Endometrial microvascular endothelial cells (primary cell): ENCODE measurements around the gene CMSS1. TPM values are rescaled to one million over a fixed set of nuclear protein-coding genes. Genes with fewer than 3 reads are reported as not detected.

Source experiments
- in situ Hi-C: cut with HindIII; loops from 2 replicates; pipeline ENCODE4 v1.10.0; 2017; ENCODE audit warnings: low sequenced_read_pairs, low pct_unique_long_range_greater_than_20kb; ENCODE audit errors: inconsistent ontology term
- total RNA-seq: library from RNA; depleted of rRNA; stranded (reverse); fragments of >200 nt; gene quantifications from one replicate; pipeline ENCODE4 v1.2.3, GENCODE V29; 2015; ENCODE audit errors: inconsistent ontology term

CMSS1 gene
- total RNA-seq, 1 donor from 2014 or later = 13.2 TPM

DNA sequence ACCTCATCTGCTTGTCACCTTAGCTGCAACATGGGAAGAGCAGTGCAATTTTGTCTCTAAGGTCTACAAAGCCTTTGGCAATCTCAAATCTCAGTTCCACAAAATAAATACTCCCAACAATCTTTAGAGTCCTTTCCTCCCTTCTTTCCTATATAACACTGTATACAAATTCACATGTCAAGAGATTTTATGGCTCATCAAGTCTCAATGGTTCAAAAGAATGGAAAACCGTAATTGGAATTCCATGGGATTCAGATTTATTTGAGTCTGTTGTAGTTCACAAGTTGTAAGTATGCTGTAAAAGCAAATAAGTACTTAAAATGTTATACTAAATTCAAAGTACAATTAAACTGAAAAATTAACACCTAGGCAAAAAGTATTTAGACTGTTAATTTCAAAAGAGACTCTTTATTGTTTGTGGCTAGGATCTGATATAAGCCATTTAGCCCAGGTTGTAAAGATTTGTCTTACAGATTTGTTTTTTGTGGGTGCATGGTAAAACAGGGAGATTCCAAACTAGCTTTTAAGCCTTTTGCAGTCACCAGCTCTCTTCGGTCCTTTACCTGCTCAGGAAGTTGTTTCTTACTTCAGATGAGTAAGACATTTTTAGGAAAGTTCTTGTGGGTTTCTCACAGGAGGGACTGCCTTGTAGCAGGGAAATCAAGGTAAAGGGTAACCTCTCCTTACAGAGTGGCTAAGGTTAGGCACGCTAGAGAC lies 50.1 kb downstream of the CMSS1 start:
- in situ Hi-C loops = no loop called here

DNA sequence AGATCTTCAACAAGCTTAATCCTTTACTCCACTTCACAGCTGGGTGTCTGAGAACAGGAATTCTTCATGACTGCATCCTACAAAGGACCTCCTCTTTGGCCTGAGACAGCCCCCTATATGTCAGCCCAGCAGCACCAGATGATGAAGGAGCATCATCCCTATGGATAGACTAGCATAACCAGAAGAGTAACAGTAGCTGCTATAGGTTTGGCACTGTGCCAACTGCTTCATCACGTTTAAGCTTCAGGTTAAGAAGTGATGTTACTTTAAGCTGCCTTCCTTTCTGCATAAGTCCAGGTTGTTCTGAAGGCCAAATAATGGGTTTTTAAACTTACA lies 50.6 kb downstream of the CMSS1 start:
- in situ Hi-C loops = no loop called here

DNA sequence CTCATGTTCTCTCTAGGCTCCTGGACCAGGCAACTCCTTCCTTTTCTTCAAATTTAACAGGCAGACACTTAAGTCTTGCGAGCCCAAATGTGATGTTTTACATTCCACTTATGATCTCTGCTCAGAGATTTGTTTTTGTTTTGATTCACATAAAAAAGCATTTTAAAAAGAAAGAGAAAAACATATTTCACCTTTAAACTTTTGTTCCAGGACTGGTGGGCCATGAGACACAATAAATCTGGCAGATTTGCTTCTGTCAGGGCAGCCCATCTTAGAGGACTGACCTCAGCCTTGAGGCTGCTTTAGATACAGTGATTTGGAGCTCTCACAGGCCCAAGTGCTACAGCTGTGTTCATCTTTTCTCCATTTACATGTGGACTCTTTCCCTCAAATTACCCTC lies 52.0 kb downstream of the CMSS1 start:
- in situ Hi-C loops = no loop called here

DNA sequence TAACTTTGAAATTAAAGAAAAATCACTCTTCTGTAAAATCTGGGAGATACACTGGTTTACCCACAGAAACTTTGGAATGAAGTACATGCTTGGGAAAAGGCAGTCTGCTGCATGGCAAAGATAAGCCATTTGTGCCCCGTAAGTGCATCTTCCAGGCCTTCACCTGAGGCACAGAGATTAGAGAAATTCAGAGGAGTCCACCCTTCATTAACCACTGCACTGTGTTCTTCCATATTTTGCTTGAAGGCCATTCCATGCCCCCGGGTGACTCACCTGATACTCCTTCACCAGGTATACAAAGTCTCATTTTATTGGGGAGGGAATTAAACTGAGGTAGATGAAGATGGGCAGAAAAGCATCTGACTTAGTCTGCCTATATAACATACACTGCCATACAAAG lies 53.0 kb downstream of the CMSS1 start:
- in situ Hi-C loops = no loop called here

DNA sequence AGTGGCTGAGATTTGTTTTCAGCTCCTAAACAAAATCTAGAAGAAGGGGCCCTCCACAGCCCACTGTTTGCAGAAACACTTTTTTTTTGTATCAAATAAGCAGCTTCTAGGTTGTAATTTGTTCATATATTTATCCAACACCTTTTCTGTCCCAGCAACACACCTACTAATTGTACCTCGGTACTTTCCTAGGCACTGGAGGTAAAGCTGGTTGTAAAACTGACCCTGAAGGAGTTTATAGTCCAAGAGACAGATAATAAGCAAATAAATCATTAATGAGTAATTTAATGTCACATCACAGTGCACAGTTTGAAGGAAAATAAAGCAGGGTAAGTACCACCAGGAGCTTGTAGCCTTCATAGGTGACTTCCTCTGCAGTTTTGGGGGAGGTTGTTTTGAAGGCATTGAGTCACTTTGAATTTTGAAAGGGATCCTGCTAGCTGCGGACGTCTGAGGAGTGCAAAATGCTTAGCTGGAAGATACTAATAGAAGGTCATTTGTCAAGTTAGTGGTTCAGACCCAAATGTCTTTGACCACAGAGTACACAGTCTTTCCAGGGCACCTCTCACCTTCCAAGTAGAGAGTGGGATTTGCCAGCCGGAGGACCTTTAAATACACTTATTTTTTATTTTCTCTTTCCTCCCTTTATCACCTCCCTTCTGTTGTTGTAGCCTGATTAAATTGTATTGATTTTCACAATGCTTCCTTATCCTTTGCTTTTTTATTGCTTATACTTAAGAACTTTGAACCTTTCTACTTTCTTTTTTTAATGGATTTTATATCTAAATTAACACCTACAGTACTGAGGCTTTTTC lies 53.8 kb downstream of the CMSS1 start:
- in situ Hi-C loops = no loop called here

DNA sequence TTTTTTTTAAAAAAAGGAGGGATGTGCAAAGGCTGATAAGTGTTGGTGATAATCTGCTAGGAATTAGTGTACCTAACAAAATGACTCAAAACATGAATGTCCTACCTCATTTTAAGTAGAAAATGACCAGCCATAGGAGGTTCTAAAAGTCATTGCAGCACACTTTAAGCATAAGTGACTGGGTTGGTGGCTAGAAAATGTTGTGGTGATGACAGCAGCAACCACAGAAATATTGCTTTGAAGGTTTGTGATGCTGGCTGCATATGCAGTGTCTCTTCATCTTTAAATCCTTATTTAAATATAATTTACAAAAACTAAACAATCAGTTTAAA lies 55.2 kb downstream of the CMSS1 start:
- in situ Hi-C loops = no loop called here

DNA sequence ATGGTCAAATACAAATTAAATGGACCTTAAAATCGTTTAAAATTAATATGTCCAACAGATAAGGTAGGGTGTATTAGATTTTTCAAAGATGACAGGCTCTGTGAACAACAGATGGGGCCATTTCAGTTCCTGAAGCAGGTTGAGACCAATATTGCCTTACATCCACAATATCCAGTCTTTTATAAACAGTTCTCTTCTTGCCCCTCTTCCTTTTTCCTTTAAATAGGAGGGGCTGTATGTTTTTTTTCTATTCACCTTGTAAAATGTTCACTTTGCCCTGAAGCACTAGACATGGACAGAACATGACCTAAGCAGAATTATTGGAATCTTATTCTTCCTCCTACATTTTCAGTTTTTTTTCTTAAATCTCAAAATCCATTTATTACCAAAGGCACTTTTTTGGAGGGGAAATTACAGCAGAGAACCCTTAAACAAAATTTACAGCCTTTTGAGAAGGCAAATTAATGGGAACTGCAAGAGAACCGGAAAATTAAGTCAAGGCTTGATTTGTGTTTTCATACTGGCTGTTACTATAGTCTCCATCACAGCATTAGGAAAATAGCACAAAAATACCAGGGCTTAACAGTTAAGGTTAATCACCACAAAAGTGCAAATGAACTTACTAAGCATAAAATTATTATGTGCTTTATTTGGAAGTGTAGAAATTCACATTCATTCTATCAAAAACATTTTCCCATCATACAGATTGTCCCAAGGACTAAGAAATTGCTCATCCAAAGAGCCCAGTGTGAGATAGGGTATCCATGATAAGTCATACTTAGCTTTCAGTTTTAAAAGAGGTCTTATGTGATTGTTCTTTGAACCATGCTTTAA lies 55.8 kb downstream of the CMSS1 start:
- in situ Hi-C loops = no loop called here

DNA sequence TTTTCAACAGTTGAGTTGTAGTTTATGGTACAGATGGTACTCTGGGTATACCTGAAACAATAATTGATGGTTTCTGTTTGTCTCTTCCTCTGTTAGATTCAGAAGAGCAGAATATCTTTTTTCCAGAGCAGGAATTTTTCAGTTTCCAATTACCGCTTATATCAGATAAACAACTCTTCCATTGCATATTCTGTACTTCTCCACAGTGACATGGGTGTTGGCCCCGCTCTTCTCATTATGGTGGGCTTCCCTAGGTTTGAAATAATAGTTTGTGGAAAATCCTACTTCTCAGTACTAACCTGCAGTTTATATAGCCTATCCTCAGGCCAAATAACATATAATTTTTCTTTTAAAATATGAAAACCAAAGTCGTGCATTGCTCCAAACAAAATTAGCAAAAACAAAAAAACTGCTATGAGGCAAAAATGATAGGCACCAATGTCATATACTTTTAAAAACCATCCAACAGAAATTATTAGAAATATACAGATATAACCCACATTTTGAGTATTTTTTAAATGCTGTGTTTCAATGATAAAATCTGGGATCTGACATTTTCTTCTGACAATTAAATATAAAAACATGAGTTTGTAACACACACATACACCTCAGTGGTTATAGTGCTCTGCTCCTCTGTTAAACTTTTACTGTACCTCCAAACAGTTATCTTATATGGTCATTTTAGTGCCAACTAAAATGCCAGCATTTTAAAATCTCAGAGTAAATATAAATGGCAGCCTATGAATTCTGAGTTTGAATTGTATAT lies 56.8 kb downstream of the CMSS1 start:
- in situ Hi-C loops = no loop called here

DNA sequence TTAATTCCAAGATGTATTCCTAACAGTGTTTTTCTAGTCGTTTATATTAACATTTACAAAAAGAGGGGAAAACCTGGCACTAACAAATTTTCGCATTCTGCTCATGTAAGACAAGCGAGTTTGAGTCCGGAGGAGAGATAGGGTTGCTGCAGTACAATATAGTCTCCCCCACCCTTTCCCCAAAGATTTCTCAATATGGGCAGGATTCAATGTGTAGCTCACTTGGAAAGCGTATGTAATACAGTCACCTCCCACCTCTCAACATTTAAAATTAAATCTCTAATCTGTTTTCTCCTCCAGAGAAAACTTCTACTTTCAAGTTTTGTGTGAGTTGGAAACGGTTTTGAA lies 57.9 kb downstream of the CMSS1 start:
- in situ Hi-C loops = no loop called here

DNA sequence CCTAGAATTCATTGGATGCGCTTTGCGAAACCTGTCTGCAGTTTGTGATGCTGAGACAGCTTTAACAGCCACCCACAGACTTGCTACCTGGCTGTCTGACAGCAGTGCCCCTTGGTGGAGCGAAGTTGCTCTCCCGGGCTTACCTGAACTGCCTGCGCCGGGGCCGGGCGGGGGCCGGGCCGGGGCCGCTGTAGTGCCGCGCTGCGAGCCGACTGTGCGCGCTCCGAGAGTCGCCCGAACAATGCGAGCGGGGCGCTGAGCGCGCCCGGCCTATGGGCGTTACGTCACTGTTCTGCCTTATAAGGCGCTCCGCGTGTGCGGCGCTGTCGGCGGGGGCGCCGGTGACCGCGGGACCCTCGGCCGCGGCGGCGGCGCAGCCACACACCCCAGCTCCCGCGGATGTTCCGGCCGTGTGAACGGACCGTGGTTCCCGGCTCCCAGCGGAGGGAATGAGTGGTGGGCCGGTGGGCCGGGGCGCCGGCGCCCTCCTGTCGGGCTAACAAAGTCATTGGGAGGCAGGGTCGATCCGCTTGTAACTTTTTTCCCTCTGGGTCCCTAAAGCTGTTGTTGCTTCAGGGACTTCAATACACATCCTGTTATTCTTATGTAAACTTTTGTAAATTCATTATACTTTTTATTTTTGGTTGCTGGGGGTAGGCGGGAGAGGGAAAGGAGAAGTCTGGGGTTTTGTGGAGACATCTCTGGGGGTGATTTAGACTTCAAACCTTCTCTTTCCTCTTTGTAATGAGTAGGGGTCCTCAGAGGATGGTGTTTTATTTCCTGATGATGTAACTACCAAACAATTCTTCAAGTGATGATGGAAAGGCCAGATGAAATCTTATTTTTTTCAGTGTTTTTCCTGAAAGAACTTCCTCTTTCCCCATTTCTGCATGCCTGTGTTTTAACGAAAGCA lies 58.5 kb downstream of the CMSS1 start:
- in situ Hi-C loops = no loop called here

DNA sequence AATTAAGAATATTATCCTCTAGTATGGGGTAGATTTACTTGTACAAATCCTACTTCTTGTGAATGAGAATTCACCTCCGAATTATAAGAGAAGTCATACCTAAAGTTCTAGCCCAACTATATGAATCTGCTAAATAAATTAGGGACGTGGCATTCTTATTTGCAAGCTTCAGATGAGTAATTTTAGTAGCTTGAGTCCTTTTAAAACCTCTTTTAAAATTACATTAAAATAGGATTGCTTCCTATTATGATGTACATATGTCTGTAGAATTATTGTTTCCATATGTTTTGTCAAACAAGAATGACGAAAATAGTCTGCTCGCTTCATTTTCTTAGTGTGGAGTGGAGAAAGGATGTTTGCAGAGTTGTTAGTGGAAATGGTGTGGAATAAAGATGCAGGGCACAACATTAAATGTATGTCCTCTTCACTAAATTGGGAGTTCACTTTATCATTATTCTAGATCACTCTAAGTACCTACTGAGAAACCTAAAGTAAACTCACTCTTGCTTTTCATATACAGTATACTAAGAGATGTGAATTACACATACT lies 59.4 kb downstream of the CMSS1 start:
- in situ Hi-C loops = no loop called here

DNA sequence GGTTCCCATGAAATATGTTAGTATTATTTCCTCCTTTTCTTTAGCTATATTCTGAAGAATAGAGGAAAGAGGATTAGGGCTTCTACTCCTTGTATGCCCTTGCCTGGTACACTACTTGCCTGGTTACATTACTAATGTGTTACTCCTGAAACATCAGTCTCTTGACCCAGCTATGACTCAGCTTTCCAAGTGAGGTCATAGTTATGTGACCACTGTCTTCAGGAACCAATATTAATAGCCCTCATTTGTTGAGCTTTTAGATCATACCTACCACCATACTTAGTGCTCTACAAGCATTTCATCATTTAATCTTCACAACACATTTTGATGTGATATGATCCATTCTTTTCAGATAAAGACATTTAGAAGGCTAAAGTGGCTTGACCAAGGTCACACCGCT lies 60.3 kb downstream of the CMSS1 start:
- in situ Hi-C loops = no loop called here

DNA sequence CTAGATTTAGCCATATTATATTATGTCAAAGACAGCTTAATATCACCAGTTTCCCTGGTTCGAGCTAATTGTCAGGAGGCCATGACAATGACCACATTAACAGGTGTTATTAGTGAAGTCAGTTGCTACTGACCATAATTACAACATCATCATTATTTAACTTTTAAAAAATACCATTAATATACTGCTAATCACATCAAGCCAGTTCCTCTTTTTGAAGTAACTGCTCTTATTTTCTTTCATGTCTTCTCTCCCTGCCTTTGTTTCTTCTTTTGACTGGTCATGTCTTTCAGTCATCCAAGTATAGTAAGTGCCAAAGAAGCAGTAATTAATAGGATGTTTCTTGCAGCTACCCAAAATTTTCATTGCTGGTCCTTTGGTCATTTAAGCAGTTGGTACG lies 61.6 kb downstream of the CMSS1 start:
- in situ Hi-C loops = no loop called here

DNA sequence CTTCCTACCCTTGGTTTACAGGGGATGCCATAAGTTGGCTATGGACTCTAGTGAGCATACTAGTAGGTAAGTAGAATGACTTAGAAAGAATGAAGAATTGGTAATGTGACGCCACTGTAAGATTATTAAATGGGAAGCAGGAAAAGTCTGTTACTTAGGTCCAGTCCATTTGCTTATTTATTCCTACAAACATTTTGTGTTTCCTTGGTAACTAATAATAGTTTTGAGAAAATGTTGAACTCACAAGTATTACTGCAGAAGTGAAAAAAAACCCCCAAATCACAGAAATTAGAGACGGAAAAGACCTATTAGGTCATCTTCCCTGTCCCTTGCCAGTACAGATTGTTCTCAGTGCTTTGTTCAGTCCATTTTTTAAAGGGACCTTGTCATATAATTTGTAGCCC lies 63.5 kb downstream of the CMSS1 start:
- in situ Hi-C loops = no loop called here

DNA sequence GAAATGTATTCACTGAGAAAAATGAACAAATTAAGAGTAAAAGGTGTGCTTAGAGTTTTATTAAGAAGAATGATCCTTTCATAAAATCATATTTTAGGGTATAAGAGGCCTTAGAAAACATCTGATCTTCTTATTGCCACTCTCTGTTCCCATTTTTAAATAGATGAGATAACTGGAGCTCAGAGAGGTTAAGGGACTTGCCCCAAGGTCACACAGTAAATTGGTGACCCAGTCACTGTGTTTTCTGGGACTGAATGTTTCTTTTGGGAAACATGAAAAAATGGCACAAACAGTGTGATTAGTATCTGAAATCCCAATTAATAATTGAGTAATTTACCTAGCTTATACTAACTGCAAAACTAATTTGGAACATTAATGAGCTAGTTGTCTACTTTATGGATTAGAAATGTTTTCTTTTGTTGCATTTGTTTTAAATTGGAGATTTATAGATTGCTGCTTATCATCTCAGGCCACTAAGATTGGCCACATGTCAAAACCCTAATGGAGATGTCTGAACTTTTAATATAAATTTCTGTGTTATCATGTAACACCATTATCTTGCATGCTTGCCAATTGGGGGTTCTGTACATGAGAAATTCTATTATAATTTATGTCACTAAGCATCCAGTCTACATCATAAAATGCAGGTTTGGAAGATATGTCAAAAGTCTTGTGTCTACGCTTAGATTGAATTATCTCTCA lies 64.9 kb downstream of the CMSS1 start:
- in situ Hi-C loops = no loop called here

DNA sequence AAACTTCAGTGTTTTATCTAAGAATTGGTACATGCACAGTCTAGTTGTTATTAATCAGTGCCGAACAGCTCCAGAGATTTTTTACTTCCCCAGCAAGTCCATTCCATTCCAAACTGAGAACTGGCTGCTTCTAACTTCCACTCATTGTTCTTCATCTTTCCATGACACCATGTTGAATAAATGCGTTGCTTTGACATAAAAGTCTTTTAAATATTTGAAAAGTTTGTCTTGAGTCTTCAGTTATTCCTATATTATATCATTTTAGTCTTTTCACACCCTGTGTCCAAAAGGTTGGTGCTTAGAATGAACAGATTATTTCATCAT lies 65.4 kb downstream of the CMSS1 start:
- in situ Hi-C loops = no loop called here

DNA sequence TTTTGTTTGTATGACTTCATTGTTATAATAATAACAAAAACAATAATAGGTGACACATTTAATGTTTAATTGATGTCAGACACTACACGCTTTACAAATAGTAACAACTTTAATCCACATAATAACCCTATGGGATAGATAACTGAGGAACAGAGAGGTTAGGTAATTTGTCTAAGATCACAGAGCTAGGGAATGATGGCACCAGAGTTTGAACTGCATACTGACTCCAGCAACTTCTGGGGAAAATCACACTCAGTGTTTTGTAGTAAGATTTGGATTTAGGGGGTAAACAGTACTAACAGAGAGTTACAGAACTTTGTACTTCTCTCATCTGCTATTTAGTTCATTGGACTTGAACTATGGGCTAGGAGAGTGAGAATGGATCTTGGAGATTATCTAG lies 66.0 kb downstream of the CMSS1 start:
- in situ Hi-C loops = no loop called here

DNA sequence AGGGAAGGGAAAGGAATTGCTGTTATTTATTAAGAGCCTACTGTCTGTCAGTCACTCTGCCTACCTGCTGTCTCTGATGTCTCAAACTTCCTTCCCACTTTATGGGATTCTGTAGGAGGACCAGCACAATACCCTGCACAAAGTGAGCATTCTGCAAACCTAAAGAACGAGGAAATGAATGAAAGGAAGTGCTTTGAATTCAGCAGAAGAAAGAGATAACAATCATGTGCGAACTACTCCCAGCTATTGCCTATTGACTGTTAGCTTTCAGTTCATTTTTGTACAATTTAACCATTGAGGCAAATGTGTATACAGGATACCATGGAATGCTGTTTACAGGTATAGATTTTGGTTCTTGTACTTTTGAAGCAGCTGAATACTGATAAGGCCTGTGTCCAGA lies 66.8 kb downstream of the CMSS1 start:
- in situ Hi-C loops = no loop called here
